Measurements from ENCODE around the gene ZNF146.

ZNF146 gene

DNA sequence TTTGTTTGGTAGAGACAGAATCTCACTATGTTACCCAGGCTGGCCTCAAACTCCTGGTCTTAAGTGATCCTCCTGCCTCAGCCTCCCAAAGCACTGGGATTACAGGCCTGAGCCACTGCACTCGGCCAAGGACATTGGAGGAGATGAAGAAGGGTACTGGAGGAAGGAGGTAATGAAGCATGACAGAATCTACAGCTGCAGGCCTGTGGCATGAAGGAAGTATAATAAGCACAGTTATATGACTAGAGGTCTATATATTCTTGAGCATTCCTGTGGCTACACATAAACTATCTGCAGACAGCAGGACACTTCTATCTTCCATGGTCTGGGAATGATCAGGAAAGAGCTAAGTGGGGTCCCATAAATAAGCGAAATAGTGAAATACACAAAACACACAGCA, 18.7 kb upstream of the ZNF146 start:
- Histone ChIP-seq H3K27ac (no peak overlapping the region), H3K4me3 (no peak overlapping the region)
- no peak for DNase-seq (ENCODE audit: low spot score)
- TF ChIP-seq, protein P1, sequence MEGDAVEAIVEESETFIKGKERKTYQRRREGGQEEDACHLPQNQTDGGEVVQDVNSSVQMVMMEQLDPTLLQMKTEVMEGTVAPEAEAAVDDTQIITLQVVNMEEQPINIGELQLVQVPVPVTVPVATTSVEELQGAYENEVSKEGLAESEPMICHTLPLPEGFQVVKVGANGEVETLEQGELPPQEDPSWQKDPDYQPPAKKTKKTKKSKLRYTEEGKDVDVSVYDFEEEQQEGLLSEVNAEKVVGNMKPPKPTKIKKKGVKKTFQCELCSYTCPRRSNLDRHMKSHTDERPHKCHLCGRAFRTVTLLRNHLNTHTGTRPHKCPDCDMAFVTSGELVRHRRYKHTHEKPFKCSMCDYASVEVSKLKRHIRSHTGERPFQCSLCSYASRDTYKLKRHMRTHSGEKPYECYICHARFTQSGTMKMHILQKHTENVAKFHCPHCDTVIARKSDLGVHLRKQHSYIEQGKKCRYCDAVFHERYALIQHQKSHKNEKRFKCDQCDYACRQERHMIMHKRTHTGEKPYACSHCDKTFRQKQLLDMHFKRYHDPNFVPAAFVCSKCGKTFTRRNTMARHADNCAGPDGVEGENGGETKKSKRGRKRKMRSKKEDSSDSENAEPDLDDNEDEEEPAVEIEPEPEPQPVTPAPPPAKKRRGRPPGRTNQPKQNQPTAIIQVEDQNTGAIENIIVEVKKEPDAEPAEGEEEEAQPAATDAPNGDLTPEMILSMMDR (IDR thresholded peaks at IDR 0.05): no peak

DNA sequence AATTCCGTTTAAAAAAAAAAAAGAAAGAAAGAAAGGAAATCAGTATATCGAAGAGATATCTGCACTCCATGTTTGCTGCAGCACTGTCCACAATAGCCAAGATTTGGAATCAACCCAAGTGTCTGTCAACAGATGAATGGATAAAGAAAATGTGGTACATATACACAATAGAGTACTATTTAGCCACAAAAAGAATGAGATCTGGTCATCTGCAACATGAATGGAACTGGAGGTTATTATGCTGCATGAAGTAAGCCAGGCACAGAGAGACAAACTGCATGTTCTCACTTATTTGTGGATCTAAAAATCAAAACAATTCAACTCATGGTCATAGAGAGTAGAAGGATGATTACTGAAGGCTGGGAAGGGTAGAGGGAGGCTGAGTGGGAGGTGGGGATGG, 16.8 kb upstream of the ZNF146 start:
- DNase-seq (ENCODE audit: low spot score): no peak
- Histone ChIP-seq H3K27ac (no peak overlapping the region), H3K4me3 (no peak overlapping the region)
- TF ChIP-seq, protein P1 (IDR thresholded peaks at IDR 0.05): no peak

DNA sequence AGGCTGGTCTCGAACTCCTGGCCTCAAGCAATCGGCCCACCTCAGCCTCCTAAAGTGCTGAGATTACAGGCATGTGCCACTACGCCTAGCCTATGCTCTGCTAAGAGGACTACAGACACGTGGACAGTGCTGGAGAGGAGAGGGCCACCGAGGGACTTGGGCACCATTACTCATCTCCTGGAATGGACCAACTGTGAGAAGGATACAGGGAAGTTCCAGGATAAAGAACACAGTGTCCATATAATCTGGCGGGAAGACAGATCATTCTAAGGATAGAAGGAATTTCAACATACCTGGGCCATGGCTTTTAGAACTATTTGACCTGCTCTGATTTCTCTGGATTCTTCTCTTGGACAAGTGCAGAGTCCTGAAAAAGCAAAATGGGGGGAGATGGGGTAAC, 13.2 kb upstream of the ZNF146 start:
- no peak overlapping the region for H3K27ac ChIP-seq
- TF ChIP-seq, protein P1 (IDR thresholded peaks at IDR 0.05): no peak
- no peak overlapping the region for H3K4me3 ChIP-seq
- DNase-seq (ENCODE audit: low spot score): no peak

DNA sequence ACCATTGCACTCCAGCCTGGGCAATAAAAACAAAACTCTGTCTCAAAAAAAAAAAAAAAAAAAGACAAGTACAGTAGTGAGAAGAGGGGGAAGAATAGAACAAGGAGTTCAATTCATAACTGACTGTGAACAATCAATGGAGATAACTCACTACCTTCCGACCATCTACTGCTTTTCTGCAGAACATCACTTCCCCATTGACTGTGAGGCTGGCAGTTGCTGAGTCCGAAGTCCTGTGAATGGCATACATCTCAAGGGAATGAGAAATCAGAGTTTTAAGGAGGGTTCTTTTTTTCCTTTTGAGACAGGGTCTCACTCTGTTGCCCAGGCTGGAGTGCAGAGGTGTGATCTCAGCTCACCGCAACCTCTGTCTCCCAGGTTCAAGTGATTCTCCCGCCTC, 11.6 kb upstream of the ZNF146 start:
- no peak overlapping the region for H3K27ac ChIP-seq
- no peak for DNase-seq (ENCODE audit: low spot score)
- no peak overlapping the region for H3K4me3 ChIP-seq
- TF ChIP-seq, protein P1 (IDR thresholded peaks at IDR 0.05): no peak

DNA sequence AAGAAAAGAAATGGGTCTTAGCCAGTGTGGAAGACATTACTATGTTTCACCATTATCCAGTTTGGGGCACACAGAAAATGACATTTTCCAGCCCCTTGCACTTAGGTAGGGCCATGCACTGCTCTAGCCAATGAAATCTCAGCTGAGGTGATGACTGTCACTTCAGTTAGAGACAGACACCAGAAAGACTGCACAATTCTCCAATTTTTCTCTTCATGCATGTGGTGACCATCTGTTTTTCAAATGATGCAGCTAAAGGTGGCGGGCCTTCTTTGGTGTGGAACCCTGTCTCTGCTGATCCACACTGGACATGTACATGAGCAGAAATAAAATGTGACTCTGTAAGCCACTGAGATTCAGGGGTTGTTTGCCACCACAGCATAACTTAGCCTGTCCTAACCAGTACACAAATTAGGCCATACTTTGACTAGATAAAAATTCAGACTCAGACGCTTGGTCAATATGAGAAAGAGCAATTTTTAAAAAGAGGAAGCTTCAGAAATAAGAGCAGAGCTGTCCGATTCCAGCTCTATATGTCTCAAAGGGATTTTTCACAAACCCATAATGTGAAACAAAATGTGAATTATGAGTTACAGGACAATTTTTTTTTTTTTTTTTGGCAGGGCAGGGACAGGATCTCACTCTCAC, 7.2 kb upstream of the ZNF146 start:
- no peak overlapping the region for H3K27ac ChIP-seq
- H3K4me3 ChIP-seq: no peak overlapping the region
- TF ChIP-seq, protein P1 (IDR thresholded peaks at IDR 0.05): no peak
- no peak for DNase-seq (ENCODE audit: low spot score)

DNA sequence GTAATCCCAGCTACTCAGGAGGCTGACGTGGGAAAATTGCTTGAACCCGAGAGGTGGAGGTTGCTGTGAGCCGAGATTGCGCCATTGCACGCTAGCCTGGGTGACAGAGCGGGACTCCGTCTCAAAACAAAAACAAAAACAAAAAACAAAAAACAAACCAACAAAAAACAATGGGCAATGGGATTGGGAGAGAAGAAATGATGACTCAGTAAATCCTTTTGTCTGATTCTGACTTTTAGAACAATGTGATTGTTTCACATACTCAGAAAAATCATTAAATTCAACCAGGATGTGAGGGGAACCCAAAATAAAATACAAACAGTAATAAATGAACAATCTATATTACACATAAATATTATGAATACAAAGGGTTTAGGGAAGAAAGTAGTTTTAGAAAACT, 5.5 kb upstream of the ZNF146 start:
- DNase-seq (ENCODE audit: low spot score): no peak
- Histone ChIP-seq H3K27ac (no peak overlapping the region), H3K4me3 (no peak overlapping the region)
- TF ChIP-seq, protein P1 (IDR thresholded peaks at IDR 0.05): no peak

DNA sequence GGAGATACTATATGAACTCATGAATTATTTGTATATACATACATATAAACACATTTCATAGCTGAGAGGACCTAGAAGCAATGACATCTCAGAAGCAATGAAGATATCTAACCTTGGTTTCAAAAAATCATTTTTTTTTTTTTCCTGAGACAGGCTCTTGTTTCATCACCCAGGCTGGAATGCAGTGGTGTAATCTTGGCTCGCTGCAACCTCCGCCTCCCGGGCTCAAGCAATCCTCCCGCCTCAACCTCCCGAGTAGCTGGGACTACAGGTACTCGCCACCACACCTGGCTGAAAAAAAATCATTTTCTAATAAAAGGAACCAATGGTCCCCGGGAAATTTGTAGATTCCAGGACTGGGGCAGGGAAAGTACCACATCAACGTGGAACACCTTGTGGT, 4.4 kb upstream of the ZNF146 start:
- H3K27ac ChIP-seq: no peak overlapping the region
- no peak for DNase-seq (ENCODE audit: low spot score)
- no peak overlapping the region for H3K4me3 ChIP-seq
- TF ChIP-seq, protein P1 (IDR thresholded peaks at IDR 0.05): no peak

Data from coronary artery (tissue), 2 donors.